KOPT-K1 (cell line): ENCODE results near the gene DPP9.
"Not testable (repeated sequence)": the region's sequence is repeated elsewhere in the genome, so short reads cannot be mapped to it uniquely, and the experiment has no call there.

Source experiments
- H3K27ac ChIP-seq: fragments of 200-600 bp; sonication (generic); 2 replicates; pipeline ENCODE4 v1.5.1; 2016; ENCODE audit warnings: antibody characterized with exemption, mild to moderate bottlenecking, low read depth, low read length; ENCODE audit not compliant: poor library complexity, severe bottlenecking
- H3K36me3 ChIP-seq: fragments of 200-600 bp; sonication (generic); 2 replicates; pipeline ENCODE4 v1.5.1; 2017; ENCODE audit warnings: antibody characterized with exemption, mild to moderate bottlenecking, low read length, moderate library complexity; ENCODE audit not compliant: insufficient read depth
- H3K9me3 ChIP-seq: fragments of 200-600 bp; sonication (generic); 2 replicates; pipeline ENCODE4 v1.5.1; 2017; ENCODE audit warnings: antibody characterized with exemption, low read length, mild to moderate bottlenecking; ENCODE audit not compliant: insufficient read depth, poor library complexity, severe bottlenecking

DPP9 gene

DNA sequence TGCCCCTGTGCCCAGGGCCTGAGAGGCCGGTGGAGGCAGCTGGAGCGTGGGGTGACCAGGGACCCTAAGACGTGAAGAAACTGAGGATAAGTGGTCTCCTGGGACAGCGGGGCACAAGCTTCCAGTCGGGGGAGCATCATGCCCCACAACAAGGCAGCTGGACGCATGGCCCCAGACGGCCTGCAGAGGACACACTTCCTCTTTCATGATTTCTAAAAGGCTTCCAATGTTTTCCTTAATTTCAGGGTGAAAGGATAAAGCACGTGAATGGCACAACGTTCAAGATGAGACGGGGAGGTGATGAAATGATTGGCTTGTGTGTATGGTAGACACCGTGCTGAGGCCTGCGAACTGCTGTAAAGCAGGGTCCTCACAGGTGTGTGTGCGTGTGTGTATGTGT, 33.3 kb downstream of the DPP9 start:
- H3K9me3 ChIP-seq = no peaks in the 10 kb centered on the region
- peaks cover 98% of the 10 kb centered on the region for H3K36me3 ChIP-seq
- no peak overlapping the region for H3K27ac ChIP-seq

DNA sequence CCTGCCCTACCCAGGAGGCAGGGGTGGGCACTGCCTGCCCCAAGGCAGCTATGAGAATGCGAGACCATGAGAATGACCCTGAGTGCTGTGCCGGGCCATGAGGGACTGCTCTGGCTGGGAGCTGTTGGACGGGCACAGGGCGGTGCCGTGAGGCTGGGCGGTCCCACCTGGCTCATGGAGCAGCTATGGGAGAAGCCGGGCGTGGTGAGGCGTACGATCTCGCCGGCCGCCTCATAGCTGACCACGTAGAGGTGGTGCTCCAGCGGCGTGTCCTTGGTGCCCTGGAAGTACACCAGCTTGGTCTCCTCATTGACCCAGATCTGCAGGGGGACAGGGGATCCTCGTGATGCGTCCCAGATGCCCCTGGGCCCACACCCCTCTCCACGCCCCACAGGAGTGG, 34.2 kb downstream of the DPP9 start:
- H3K9me3 ChIP-seq = no peaks in the 10 kb centered on the region
- H3K36me3 ChIP-seq = peaks cover 98% of the 10 kb centered on the region
- no peak overlapping the region for H3K27ac ChIP-seq

DNA sequence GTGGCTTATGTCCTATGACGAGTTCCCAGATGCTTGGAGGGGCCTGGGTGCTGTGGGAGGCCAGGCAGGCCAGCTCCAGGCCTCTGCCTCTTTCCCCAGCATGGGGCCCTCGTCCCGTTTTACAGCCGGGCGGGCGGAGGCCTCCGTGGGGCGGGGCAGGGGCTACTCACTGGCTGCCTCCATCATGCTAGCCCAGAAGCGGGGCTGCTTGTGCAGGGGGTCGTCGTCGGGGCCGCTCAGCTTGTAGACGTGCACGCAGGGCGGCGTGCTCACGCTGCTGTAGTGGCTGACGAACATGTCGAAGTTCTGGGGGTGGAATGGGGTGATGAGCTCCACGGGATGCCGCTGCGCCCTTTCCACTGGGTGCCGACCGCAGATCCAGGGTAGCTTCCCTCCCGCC, 35.1 kb downstream of the DPP9 start:
- H3K9me3 ChIP-seq = no peaks in the 10 kb centered on the region
- H3K36me3 ChIP-seq = peaks cover 98% of the 10 kb centered on the region
- H3K27ac ChIP-seq = no peak overlapping the region

DNA sequence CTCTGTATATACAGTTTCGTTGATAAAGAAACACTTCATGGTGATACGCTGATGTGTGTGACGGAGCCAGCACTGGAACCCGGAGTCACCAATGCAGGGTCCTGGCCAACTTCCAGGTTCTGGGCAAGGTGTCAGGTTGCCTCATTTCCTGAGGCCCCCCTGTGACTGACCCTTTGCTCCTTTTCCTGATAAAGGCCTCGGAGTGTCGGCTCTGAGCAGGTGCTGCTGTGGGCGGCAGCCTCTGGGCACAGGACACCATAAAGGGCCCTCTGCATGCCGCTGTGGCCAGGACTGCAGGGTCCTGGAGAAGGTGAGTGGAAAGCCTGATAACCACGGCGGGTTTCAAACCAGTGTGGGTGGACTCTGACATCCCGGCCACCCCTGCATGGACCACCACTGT, 36.2 kb downstream of the DPP9 start:
- H3K9me3 ChIP-seq = no peaks in the 10 kb centered on the region
- peaks cover 97% of the 10 kb centered on the region for H3K36me3 ChIP-seq
- no peak overlapping the region for H3K27ac ChIP-seq

DNA sequence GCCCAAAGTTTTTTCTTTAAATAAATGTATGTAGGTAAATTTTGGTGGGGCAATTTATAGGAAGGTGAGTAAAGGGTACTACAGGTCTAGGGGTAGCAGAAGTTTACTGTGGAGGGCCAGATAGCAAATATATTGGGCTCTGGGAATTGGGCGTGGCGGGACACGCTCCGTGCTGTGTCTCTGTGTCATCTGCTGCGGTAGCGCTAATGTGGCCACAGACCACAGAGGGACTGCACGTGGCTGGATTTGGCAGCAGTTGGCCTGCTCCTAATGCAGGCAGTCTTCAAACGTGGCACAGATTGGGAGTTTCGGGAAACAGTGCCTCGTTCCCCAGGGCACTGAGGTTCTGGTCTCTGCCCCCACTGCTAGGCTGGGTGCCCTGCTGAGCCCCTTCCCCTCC, 36.9 kb downstream of the DPP9 start:
- no peak overlapping the region for H3K27ac ChIP-seq
- H3K36me3 ChIP-seq = peaks cover 95% of the 10 kb centered on the region
- H3K9me3 ChIP-seq = no peaks in the 10 kb centered on the region

DNA sequence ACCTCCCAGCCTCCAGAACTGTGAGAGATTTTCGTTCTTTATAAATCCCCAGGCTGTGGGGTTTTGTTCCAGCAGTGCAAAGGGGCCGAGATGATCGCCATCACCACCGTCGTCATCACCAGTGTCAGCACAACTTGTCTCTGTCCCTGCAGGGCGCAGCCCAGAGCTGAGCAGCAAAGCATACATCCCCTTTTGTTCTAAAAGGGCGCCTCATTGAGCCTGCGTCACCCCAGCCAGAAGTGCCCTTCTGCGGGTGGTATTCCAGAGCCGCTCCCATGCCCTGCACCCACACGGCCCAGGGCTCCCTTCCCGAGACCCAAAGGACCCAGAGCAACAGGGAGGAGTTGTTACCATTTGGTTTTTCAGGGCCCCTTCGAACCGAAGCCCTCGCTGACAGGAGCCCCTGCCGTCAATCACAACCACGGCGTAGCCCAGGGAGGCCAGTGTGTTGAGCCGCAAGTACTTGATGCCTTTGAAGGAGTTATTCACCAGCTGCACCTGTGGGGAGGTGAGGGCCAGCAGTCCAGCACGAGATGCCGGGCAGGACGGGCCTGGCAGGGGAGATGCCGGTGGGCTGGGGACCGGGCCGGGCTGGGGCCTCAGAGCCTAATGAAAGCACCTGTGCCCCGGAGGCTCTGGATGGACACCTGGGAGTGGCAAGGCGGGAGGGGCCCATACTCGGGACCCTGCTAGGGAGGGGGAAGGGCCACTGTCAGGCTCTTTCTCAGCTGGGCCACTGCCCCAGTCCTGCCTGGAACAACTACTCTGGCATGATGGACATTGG, 39.1 kb downstream of the DPP9 start:
- H3K27ac ChIP-seq = no peak overlapping the region
- H3K9me3 ChIP-seq = no peaks in the 10 kb centered on the region
- peaks cover 90% of the 10 kb centered on the region for H3K36me3 ChIP-seq

DNA sequence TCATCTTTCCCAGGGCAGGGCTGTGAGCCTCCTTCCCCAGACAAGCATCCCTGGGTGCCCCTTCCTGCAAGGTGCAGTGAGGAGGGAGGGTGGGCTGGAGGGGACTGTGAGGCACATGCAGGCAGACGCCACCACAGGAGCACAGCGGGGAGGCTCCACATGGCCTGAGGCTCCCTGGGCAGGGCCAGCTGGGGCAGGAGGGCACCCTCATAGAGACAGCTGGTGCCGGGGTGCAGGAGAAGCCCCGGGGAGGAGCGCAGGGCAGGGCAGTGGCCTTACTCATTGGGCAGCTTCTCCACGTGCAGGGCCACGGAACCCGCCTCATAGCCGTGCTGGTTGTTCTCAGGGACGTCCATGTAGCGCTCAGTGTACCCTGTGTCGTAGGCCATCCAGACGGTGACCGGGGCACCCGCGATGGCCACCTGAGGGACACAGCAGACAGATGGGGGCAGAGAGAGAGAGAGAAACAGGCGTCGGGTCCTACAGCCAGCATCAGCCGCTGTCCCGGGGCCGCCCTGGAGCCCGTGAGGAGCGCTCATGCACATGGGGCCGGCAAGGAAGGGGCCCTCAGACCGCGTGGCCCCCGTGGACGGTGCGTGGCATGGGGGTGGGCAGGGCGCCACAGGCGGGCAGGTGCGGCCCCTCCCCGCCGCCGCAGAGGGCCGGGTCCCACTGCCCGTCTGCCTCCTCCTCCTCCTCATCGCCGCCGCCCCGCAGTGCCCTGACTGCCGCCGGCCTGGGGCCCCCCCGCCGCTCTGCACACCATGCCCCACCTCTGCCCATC, 41.0 kb downstream of the DPP9 start:
- H3K27ac ChIP-seq = no peak overlapping the region
- H3K36me3 ChIP-seq = peaks cover 89% of the 10 kb centered on the region
- no peaks in the 10 kb centered on the region for H3K9me3 ChIP-seq

DNA sequence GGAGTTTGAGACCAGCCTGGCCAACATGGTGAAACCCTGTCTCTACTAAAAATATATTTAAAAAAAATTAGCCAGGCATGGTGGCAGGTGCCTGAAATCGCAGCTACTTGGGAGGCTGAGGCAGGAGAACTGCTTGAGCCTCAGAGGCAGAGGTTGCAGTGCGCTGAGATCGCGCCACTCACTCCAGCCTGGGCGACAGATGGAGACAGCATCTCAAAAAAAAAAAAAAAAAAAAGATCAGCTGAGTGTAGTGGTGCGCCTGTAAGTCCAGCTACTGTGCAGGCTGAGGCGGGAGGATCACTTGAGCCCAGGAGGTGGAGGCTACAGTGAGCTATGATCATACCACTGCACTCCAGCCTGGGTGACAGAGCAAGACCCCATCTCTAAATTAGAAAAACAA, 43.6 kb downstream of the DPP9 start:
- H3K27ac ChIP-seq, H3K9me3 ChIP-seq: not testable (repeated sequence)
- peaks cover 81% of the 10 kb centered on the region for H3K36me3 ChIP-seq

DNA sequence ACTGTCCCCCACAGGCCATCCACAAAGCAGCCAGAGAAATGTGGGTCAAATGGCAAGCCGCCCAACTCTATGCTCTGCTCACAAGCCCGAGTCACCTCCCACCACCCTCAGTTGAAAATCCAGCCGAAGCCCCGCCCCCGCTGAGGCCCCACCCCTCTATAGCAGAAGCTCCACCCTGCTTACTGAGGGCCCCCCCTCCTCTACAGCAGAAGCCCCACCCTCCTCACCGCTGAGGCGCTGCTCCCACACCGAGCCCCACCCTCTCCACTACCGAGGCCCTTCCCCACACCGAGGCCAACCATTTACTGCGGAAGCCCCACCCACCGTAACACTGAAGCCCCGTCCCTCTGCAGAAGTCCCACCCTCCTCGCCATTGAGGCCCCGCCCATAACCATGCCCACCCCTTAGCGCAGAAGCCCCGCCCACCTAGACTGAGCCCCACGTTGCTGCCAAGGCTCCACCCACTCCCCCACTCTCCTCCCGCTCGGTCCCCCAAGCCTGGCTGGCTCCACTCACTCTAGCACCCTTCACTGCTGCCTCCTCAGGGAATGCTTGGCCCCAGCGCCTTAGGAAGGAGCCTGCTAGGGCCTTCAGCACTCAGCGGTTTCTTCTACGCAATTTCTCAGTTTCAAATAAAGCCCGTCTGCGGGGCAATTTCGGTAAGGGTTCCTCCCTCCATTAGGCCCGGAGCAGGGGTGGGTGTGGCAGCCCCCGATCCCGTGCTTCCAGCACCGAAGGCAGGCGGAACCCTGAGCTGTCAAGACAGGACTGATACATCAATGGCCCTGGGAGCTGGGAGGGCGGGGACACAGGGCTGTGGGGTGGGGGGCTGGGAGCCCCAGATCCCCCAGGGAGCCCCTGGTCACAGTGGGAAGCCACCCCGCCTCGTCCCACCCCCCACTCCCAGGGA, 44.5 kb downstream of the DPP9 start:
- peaks cover 72% of the 10 kb centered on the region for H3K36me3 ChIP-seq
- H3K9me3 ChIP-seq = no peaks in the 10 kb centered on the region
- H3K27ac ChIP-seq = no peak overlapping the region

DNA sequence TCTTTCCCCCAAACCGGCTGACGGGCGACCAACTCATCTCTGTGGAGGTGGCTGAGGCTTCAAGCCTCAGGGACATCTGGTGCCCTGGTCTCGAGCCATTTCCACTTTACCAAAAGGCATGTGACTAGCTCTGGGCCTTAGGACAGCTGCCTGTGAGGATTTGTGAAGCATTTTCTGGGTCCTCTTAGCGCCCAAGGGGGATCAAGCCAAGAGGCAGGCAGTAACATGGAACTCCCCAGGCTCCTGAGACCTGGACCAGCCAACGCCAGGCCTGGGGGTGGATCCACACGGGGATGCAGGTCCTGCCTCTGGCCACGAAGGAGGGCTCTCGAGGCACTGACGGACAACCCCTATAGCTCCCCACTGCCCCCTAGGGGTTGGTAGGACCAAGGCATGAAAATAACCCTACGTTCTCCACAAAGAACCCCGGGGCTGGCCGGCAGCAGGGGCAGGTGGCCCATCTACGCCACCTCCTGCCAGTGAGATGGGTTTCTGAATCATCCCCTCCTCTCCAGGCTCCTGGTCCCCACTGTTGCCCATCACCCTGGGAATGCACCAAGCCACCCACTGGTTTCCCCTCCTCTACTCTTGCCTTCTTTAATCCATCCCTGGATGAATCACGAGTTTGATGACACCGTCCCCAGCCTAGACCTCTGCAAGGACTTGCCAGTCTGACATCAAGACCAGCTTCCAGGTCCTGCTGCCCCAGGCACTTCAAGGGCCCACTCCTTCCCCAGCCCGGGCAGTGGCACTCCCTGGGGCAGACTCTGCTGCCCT, 46.5 kb downstream of the DPP9 start:
- Histone ChIP-seq H3K27ac (no peak overlapping the region), H3K36me3 (peaks cover 53% of the 10 kb centered on the region), H3K9me3 (no peaks in the 10 kb centered on the region)

DNA sequence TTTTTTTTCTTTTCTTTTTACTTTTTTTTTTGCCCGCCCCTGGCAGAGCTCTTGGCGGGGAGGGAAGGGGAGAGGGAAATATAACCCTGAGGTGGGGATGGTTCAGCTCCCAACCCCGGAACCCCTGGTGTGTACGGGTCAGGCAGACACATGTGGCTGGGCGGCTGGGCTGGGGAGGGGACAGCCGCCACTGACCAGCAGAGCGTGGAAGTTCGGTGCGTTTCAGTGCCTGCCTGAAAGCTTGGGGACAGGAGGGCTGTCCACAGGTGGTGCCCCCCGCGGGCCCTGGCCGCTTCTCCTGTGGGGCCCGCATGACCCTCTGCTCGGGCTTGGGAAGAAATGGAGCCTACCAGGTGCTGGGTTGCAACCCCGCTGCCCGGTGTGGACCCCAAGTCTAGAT, 48.3 kb downstream of the DPP9 start:
- no peak overlapping the region for H3K27ac ChIP-seq
- peaks cover 41% of the 10 kb centered on the region for H3K36me3 ChIP-seq
- no peaks in the 10 kb centered on the region for H3K9me3 ChIP-seq

DNA sequence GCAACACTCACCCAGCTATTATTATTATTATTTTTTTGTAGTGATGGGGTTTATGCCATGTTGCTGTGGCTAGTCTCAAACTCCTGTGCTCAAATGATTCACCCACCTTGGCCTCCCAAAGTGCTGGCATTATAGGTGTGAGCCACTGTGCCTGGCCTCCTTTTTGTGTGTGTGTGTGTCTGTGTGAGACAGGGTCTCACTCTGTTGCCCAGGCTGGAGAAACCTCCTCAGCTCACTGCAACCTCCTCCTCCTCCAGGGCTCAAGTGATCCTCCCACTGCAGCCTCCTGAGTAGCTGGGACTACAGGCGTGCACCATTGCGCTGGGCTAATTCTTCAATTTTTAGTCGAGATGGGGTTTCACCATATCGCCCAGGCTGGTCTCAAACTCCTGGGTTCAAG, 49.9 kb downstream of the DPP9 start:
- Histone ChIP-seq H3K27ac (no peak overlapping the region), H3K36me3 (peaks cover 30% of the 10 kb centered on the region; the same call in 1 of the 2 replicates), H3K9me3 (no peaks in the 10 kb centered on the region)

DNA sequence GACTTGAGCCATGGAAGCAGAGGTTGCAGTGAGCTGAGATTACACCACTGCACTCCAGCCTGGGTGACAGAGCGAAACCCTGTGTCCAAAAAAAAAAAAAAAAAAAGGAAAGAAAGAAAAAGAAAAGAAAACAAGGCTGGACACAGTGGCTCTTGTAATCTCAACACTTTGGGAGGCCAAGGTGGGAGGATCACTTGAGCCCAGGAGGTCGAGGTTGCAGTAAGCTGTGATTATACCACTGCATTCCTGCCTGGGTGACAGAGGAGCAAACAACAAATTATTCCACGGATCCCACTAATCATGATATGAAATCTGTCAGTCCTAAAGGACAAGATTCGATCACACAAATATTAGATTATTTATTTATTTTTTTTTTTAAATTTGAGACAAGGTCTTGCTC, 50.4 kb downstream of the DPP9 start:
- Histone ChIP-seq H3K27ac (no peak overlapping the region), H3K36me3 (peaks cover 30% of the 10 kb centered on the region), H3K9me3 (no peaks in the 10 kb centered on the region)

DNA sequence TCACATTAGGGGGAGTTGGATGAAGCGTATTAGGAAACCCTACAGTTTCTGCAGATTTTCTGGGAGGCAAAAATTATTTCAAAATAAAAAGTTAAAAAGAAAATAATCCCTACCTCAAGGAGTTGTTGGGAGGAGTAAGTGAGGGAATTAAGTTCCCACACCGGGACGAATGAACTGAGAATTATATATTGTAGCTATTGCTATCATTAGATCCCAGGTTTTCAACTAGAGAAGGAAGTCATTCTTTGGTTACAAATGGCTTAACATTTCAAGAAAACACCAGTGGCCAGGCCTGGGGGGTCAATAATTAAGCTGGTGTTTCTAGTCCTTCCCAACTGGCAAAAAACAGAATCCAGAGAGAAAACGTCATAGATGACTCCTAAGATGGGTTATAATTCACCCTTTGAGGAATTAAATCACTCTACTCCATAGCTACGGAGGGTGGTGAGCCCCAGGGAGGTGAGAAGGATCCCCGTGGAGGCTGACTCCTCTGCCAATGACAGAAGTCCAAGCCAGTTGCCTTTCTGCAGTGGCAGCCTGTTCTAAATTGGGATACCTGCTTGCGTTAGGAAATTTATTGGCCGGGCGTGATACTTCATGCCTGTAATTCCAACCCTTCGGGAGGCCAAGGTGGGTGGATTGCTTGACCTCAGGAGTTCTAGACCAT, 52.3 kb downstream of the DPP9 start:
- Histone ChIP-seq H3K27ac (no peak overlapping the region), H3K9me3 (no peaks in the 10 kb centered on the region), H3K36me3 (peaks cover 30% of the 10 kb centered on the region)
